Activated CD8-positive, alpha-beta memory T cell treated with anti-CD3 and anti-CD28 coated beads for 4 hours (primary cell): Measurements from ENCODE around the gene SETX.

Experiments
- DNase-seq, 2 donors: peaks; one replicate each; pipeline ENCODE4 v3.0.0-alpha.2; 2020; ENCODE audit warnings: low read depth in 2 of 2

SETX gene

DNA sequence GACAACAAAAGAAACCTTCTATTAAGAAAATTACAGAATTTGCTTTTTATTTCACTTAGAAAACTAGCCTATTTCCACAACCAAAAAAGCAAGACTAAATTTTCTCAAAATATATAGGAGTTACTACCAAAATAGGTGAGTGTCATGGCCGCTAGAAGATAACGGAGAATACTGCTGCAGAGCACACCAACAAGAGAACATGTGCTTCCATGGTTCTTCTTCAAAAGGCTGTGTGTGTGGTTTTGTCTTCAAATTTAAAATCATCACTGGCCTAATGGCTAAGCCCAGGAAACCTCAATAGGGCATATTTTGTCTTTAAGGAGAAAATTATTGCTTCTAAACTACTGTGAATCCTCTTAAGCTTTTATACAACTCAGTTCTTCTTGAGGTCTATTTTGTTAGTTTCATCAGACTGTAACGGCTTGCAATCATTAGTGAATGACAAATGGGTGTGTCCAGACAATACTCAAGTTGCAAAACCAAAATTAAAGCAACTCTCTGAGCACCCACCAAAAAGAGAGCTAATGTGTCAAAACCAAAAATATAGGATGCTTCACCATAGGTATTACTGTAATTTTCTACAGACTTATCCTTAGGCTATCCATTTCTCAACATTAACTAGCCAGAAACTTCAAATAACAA lies 3.3 kb downstream of the SETX start:
- DNase-seq, result no peak

DNA sequence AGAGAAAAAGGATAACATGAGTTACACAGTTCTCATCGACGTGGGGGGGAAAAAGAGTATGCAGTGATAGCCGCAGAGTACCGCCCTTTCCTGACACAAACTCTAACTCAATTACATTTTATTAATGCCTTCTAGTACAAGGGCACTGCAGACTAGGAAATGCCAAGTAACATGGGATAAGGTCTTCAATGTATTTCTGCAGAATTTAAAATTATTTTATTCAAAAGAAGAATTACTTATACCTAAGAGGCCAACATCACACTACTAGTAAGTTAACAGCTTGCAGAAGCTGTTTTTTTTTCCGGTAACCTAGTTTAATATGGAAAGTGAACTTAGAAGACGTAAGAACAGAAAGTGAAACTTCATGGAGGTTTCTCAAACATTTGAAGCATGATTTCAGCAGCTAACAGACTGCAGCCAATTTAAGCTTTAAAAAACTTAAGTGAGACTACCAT lies 3.9 kb downstream of the SETX start:
- DNase-seq, result no peak

DNA sequence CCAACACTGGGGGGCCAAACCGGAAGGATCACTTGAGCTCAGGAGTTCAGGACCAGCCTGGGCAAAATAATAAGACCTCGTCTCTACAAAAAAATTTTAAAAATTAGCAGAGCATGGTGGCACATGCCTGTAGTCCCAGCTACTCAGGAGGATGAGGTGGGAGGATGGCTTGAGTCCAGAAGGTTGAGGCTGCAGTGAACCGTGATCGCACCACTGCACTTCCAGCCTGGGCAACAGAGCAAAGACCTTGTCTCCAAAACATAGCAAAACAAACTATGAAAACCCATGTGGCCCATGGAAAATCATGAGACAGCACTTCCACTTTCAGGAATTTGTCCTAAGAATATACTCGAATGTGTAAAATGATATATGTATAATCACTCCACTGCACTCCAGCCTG lies 6.1 kb downstream of the SETX start:
- DNase-seq, result no peak

DNA sequence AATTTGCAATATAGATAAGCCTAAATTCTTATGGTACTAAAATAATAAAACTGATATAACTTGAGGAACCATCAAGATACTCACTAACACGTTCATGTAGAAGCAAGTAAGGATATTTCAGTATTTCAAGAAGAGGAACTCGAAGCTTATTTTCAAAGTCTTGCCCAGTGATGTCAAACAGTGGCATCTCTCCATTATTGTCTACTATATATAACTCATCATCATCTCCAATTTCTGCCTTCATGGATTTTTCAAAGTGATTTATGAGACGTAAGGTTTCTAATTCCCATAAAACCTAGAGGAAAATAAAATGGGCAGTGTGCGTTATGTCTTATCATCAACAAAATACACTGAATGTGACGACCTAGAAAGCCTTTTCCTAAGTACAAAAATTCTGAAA lies 8.6 kb downstream of the SETX start:
- no peak for DNase-seq

GRCh38 chr9:132341177-132341840 lies 13.5 kb downstream of the SETX start:
- DNase-seq, result no peak

GRCh38 chr9:132334364-132334763 lies 20.4 kb downstream of the SETX start:
- DNase-seq, result no peak

DNA sequence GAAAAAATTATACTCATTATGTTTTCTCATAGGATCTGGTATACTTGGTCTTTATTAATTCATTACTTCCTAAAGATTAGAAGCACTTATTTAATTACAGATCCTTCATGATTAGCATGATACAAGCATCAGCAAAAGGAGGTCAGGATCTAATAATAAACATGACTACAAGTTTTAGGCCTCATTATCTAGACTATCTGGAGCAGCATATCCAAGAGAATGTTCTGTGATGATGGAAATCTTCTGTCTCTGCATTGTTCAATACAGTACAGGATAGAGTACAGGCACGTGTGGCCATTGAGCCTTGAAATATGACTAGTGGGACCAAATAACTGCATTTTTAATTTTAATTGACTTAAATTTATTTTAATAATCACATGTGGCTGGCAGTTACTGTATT lies 21.2 kb downstream of the SETX start:
- DNase-seq, result no peak

GRCh38 chr9:132328580-132328979 lies 26.2 kb downstream of the SETX start:
- no peak for DNase-seq

- no peak for DNase-seq
Measured at GRCh38 chr9:132327537-132327936, 27.2 kb downstream of the SETX start.

- DNase-seq, result no peak
Measured at GRCh38 chr9:132324425-132324824, 30.4 kb downstream of the SETX start.

- no peak for DNase-seq
Measured at GRCh38 chr9:132319421-132320110, 35.2 kb downstream of the SETX start.

DNA sequence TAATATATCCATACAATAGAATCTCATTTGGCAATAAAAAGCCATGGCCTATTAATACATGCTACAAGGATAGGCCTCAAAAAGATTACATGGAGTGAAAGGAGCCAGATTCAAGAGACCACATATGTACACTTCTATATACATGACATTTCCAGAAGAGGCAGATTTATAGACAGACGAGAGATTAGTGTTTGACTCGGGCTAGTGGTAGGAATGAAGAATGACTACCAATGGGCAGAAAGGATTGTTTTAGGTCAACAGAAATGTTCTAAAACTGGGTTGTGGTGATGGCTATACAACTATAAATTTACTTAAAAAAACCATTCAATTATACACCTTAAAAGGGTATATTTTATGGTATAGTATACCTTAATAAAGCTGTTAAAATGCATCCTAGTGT lies 41.9 kb downstream of the SETX start:
- no peak for DNase-seq

DNA sequence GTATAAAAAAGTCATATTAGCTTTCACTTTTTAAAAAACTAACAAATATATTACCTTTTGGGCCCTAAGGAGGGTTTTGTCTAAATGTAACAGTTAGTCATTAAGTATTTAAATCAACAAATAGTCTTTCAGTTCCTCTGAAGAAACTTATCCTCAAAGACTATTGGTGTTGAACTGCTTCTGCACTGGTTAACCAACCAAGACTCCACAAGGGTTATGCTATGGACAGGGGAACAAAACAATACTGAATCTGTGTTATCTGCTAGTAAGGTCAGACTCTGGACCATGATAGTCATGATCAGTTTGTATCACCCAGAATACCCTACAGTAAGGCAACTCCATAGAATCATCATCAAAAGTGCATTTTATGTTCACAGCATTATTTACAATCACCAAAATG lies 42.4 kb downstream of the SETX start:
- no peak for DNase-seq

- DNase-seq, result no peak
Measured at GRCh38 chr9:132311978-132312377, 42.8 kb downstream of the SETX start.

DNA sequence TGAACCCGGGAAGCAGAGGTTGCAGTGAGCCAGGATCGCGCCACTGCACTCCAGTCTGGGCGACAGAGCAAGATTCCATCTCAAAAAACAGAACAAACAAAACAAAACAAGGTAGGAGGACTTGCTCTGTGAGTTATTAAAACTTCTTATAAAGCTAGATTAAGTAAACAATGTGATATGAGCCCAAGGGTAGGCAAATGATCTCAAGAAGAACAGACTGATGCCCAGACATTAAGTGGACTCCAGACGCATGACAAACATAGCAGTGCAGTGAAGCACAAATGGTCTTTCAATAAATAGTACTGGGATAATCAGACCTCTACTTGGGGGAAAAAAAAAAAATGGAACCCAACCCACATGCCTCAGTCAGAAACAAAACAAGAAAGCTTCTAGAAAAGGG lies 45.7 kb downstream of the SETX start:
- no peak for DNase-seq

- no peak for DNase-seq
Measured at GRCh38 chr9:132301521-132301920, 53.3 kb downstream of the SETX start.

- DNase-seq, result no peak
Measured at GRCh38 chr9:132299221-132299620, 55.6 kb downstream of the SETX start.

- DNase-seq, result no peak
Measured at GRCh38 chr9:132295181-132295580, 59.6 kb downstream of the SETX start.

- DNase-seq, result no peak
Measured at GRCh38 chr9:132293145-132293721, 61.6 kb downstream of the SETX start.

- DNase-seq, result no peak
Measured at GRCh38 chr9:132288966-132289365, 65.8 kb downstream of the SETX start.

DNA sequence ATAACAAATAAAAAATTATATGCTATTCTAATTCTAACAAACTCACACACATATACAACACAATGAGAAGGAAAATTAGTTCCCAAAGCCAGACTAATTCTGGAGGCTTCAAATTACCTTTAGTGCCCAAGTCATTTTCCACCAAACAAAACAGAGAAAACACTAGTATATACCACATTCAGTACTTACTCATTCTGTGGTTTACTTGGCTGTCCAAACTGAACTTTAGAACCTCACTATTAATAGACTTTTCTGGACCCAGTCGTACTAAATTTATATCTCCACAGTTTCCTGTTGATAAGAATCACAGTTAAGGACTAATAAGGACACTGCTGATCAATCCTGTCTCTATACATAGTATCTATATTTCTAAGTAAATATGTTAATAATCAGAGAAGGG lies 66.4 kb downstream of the SETX start:
- no peak for DNase-seq

DNA sequence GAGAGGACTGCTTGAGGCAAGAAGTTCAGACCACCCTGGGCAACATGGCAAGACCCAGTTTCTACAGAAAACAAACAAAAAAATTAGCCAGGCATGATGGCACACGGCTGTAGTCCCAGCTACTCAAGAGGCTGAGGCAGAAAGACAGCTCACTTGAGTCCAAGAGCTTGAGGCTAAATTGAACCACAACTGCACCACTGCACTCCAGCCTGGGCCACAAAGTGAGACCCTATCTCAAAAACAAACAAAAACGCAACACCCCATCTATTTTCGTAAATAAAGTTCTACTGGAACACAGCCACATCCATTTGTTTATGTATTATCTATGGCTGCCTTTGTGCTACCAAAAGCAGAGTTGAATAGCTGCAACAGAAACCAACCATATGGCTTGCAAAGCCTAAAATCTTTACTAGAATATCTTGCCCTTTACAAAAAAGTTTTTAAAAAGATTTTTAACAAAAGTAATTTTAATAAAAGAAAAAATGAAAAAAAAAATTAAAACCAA lies 67.5 kb downstream of the SETX start:
- DNase-seq, result no peak

DNA sequence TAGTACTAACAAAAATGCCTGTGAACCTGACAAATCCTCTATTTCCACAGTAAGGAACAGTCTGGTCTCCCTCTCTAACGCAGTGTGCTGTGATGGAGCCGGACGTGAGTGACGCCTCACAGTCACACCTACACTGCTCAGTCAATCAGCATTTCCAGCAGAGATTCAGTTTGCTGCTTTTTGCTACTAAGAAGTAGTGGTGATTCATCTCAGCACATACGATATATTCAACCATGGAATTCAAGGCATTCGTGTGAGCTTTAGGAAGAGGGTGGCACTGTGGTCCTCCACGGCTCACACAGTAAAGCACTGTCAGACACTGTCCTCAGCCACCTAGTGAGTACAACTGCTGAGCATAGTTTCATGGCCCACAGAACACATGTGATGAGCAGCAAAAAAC lies 70.9 kb downstream of the SETX start:
- no peak for DNase-seq
